Stimulated activated CD4-positive, alpha-beta T cell treated with anti-CD3 and anti-CD28 coated beads, Interleukin-4, amount 100 ng/mL, for 48 hours (primary cell): ENCODE measurements around the gene ZBTB5.
"Not testable (repeated sequence)": the region's sequence is repeated elsewhere in the genome, so short reads cannot be mapped to it uniquely, and the experiment has no call there.

Experiments
- DNase-seq, 2 donors: peaks; one replicate each; pipeline ENCODE4 v3.0.0-alpha.2; 2020; ENCODE audit warnings: low read depth in 2 of 2

ZBTB5 gene

DNA sequence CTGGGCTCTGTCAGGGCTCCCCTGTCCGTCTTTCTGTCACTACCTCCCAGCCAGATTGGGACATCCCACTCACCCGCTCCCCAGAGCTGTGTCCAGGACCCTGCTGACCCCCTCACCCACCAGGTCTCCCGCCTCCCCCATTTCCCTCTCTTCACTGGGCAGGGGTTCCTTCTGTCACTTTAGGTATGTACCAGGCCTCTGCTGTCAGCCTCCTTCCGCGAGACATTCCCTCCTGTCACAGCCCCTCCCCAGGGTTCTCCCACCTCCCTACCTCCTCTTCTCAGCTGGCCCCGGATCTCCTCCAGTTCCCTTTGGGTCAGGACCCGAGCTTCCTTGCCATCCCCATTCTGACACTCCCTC lies 21.0 kb upstream of the ZBTB5 start:
- DNase-seq = no peak

DNA sequence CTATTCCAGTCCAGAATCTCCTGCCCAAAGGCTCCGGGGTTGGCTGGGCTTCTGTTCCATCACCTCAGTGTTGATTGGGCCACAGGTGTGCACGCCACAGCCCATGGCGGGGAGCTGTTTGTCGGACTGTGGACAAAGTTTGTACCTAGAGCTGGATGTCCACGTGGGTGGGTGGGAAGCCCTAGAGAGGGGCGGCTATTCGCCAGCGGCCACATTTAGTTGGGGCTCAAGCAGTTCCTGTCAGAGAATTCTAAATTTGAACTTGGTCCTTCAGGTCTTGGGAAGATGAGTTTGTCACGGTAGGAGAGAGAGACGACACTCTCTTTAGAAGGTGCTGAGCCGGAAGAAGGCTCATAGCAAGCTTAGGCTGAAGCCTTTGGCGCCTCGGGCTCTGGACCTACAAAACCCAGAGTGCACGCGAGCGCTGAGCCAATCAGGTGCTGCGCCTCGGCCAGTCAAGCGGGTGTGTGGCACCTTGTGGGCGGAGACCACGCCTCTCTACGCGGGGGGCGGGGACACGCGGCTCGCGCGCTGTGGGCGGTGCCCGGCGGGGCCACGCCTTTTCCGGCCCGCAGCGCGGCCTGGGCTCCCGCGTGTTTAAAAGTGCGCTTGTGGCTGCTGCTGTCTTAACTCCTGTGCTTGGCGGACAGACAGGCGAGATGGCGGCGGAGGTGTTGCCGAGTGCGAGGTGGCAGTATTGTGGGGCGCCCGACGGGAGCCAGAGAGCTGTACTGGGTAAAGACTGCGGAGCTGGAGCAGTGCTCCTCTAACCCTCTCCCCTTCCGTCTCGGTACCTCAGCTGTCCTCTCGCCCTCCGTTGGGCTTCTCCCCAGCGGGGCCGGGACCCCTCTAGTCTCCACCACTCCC lies 20.4 kb upstream of the ZBTB5 start, which contains the start of gene POLR1E:
POLR1E (plus strand) TSS at position 560 of the 867 bp plus-strand sequence; CDS start at position 660, 100 bp downstream.
- peak; percentile 93 to 96 for DNase-seq

DNA sequence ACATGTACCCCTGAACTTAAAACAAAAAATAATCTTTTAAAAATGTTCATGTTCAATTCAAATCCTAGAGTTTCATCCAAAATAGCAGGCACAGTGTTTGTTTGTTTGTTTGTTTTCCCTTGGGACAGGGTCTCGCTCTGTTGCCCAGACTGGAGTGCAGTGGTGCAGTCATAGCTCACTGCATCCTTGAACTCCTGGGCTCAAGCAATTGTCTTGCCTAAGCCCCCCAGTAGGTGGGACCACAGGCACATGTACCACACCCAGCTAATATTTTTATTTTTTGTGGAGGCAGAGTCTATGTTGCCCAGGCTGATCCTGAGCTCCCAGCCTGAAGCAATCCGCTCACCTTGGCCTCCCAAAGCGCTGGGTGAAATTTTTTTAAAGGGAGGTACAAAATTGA lies 15.5 kb upstream of the ZBTB5 start:
- DNase-seq = no peak

DNA sequence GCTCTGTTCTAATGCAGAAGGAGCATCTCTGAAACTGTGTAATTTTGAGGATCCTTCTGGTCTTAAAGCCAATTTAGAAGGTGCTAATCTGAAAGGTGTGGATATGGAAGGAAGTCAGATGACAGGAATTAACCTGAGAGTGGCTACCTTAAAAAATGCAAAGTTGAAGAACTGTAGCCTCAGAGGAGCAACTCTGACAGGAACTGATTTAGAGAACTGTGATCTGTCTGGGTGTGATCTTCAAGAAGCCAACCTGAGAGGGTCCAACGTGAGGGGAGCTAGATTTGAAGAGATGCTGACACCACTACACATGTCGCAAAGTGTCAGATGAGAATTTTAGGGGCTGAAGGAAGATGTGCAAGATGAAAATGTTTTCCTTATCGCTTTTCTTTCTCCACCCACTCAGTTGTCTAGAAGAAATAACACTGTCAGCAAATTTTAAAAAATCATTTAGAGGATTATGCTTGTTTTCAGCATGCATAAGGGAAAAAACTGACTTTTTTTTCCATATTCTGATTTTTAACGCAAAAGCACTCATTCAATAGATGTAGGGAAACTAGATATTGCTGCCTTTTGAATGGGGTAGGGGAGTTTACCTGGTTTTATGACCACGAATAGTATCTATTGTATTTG lies 12.9 kb upstream of the ZBTB5 start:
- DNase-seq = not testable (repeated sequence)

DNA sequence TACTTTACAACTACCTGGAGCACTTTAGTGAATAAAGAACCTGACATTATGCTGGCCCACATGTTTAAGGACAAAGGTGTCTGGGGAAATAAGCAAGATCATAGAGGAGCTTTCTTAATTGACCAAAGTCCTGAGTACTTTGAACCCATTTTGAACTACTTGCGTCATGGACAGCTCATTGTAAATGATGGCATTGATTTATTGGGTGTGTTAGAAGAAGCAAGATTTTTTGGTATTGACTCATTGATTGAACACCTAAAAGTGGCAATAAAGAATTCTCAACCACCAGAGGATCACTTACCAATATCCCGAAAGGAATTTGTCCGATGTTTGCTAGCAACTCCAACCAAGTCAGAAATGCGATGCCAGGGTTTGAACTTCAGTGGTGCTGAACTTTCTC lies 12.2 kb upstream of the ZBTB5 start:
- not testable (repeated sequence) for DNase-seq

- DNase-seq = no peak
Measured at GRCh38 chr9:37476930-37477329, 11.7 kb upstream of the ZBTB5 start.

DNA sequence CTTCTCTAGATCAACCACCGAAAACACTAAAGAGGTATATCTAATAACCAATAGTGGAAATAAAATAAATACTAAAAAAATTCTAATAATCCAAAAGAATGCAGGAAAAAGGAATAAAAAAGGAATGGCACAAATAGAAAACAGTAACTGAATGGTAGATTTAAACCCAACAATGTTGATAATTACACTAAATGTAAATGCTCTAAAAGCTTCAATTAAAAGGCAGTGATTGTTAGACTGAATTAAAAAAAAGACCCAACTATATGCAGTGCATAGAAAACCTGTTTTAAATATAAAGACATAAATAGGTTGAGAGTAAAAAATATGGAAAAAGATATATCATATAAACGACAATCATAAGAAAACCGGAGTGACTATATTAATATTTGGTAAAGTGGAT lies 9.2 kb upstream of the ZBTB5 start:
- no peak for DNase-seq

DNA sequence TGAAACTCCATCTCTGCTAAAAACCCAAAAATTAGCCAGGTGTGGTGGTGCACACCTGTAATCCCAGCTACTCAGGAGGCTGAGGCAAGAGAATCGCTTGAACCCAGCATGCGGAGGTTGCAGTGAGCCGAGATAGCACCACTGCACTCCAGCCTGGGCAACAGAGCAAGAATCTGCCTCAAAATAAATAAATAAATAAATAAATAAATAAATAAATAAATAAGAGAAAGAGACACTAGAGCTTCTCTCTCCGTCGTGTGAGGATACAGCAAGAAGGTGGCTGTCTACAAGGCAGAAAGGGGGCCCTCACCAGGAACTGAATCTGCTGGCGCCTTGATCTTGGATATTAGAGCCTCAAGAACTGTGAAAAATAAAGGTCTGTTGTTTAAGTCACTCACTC lies 8.7 kb upstream of the ZBTB5 start:
- not testable (repeated sequence) for DNase-seq

- DNase-seq = no peak
Measured at GRCh38 chr9:37471942-37472684, 6.9 kb upstream of the ZBTB5 start.

- no peak for DNase-seq
Measured at GRCh38 chr9:37468620-37469019, 3.4 kb upstream of the ZBTB5 start.

DNA sequence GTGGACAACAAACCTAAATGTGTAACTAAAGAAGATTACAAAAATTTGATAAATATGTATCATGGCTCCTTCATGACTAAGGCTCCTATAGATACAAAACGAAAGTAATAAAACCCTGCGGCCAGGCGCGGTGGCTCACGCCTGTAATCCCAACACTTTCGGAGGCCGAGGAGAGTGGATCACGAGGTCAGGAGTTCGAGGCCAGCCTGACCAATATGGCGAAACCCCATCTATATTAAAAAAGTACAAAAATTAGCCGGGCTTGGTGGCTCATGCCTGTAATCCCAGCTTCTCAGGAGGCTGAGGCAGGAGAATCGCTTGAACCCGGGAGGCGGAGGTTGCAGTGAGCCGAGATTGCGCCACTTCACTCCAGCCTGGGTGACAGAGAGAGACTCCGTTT lies 2.3 kb upstream of the ZBTB5 start:
- not testable (repeated sequence) for DNase-seq

DNA sequence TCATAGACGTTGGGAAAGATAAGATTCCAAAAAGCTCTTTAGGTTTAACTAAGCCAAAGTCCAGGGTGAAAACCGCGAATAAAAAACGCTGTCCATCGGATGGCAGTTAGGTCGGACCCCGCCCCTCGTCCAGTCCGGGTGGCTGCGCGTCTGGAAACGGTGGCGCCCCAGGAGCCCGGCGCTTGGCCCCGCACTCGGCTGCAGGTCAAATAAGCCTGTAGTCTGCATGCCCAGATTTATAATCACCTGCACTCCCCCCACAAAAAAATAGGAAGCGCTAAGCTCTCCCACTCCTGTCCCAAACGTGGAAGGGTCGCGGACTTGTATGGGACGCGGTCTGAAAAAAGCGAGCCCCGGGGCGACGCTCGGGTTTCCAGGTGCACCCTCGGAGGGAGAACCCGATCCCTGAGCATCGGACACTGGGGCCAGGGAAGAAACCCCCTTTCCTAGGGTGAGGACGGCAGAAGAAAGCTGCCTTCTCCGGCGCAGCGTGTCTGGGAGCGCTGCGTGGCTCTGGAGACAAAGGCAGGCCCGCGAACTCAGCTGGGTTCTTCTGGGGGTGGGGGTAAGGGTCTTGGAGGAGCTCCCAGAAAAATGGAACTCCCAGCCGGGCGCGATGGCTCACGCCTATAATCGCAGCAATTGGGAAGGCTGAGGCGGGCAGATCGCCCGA lies 923 bp upstream of the ZBTB5 start:
- DNase-seq = peak; percentile 28 to 31

DNA sequence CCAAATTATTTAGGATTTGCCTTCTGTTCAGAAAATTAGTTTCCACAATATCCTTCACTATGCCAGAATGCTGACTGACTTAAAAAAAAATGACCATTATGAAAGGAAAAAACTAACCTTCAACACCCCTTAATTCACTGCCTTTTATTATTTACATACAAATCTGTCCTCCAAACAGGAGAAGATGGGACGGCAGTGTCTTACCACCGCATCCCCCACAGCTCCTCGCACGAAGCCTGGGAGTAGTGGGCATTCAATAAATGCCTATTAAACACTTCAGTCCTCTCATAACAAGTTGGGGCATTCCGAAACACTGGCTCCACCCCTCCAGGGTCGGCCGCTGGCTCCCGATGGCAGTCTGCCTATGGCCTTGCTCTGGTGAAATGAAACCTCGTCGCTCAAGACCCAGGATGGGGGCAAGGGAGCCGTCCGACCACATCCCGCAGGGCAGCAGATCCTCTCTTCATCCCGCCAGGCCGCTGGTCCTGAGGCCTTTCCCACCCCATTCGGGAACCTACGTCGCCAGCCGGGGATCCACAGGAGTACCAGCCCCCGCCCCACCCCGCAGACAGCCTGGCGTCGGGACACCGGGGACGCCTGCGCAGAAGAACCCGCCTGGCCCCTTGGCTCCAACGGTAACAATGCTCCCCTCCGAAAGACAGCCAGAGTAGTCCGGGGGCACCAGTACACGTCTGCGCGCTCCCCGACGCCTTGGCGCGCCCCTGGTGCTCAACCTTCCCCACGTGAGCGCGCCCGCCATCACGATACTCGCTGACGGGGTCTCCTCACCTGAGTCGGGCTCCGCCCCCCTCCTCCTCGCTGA lies 613 bp downstream of the ZBTB5 start:
- peak; percentile 53 to 54 for DNase-seq

- DNase-seq = no peak
Measured at GRCh38 chr9:37464006-37464405, 1.2 kb downstream of the ZBTB5 start.

DNA sequence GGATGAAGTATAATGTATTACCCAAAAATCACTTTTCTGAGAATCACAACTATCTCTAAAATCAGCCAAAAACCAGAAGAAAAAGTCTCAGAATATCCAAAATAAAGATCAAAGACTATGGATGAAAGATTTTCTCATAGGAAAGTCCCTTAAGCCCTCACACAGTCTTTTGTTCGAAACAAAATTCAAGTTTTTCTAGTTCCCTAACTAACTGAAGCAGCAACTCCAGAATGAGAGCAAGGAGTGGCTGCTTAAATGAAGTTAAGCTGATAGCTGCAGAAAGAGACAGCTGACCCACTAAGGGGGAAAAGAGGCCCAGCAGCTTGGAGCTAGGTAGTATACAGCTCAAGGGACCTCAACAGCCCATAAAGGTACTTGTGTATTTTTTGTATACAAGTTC lies 8.4 kb downstream of the ZBTB5 start:
- no peak for DNase-seq

GRCh38 chr9:37455884-37456647 lies 9.2 kb downstream of the ZBTB5 start:
- no peak for DNase-seq

DNA sequence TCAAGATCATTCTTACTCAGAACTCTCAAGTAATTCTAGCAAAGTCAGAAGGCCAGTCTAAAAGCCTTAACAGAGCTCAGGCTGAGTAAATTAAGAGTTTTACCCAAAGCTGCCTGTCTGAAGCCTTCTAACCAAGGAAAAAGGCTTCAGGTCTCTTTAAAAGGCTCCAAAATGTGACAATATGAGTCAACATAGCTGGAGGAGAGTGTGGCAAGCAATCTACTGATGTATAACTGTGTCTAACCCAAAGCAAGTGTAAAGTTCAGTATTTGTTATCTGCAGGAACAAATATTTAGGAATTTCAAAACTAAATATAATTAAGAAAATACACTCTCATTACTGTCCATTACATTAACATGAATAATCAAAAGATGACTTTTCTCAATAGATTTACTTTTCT lies 11.0 kb downstream of the ZBTB5 start:
- DNase-seq = no peak

DNA sequence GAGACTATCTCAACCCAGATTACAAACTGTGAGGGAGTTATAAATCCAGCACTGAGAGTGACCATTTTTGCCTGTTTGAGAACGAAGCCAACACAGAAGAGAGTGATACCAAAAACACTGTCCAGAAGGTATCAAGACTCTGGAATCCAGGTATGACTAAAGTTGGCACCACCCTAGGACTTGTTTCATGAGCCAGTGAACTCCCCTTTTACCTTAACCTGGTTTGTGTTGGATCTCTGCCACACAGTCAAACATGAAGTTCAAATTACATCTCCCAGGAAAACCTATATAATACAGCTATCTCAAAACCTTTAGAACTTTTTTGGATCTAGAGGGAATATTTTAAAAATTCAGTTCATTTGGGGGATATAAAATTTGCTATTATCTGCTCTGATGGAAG lies 11.4 kb downstream of the ZBTB5 start:
- no peak for DNase-seq

GRCh38 chr9:37452611-37453010 lies 12.6 kb downstream of the ZBTB5 start:
- no peak for DNase-seq

DNA sequence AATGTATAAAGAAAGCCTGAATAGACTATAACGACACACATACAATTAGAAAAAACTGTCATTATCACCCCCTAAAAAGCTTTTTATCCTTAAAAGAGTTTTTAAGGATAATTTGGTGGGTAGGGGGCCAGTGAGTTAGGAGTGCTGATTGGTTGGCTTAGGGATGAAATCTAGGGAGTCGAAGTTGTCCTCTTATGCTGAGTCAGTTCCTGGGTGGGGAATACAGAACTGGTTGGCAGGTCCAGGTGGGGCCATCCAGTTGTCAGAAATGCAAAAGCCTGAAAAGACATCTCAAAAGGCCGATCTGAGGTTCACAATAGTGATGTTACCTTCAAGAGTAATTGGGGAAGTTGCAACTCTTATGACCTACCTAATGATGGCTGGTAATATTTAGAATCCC lies 13.6 kb downstream of the ZBTB5 start:
- no peak for DNase-seq
